ENCODE results near the gene ODAD3. TPM values are rescaled to one million over a fixed set of nuclear protein-coding genes. Genes with fewer than 3 reads are reported as not detected.
"Not testable (repeated sequence)": the region's sequence is repeated elsewhere in the genome, so short reads cannot be mapped to it uniquely, and the experiment has no call there.

The ODAD3 gene
- total and polyA plus RNA-seq, 2 experiments from 2014 or later = 1.3 to 1.9 TPM

- no peak for DNase-seq (ENCODE audit: low spot score)
- Histone ChIP-seq H3K9me2 (replicated peaks; ENCODE audit: insufficient read depth) (no peaks in the 10 kb centered on the region), H3K4me3 (no peak overlapping the region), H3K4me2 (no peak overlapping the region), H3K9me3 (ENCODE audit: low read depth) (no peaks in the 10 kb centered on the region), H4K20me1 (ENCODE audit: insufficient read depth, poor library complexity, severe bottlenecking) (no peaks in the 10 kb centered on the region), H3K36me3 (replicated peaks; ENCODE audit: insufficient read depth, low read depth) (no peaks in the 10 kb centered on the region), H2AFZ (no peak overlapping the region), H3K4me1 (ENCODE audit: insufficient read depth) (no peaks in the 10 kb centered on the region), H3K79me2 (no peaks in the 10 kb centered on the region), H3K27me3 (peaks cover 14% of the 10 kb centered on the region), H3K27ac (no peak overlapping the region)
- WGBS (ENCODE audit: low lambda C conversion rate, missing lambda C conversion rate) = 52% methylated on average over 4 of the region's 4 CpGs
- no peak for TF ChIP-seq EZH2 (IDR thresholded peaks at IDR 0.05; ENCODE audit: borderline replicate concordance)
- no peak for TF ChIP-seq EZH2phosphoT487 (IDR thresholded peaks at IDR 0.05; ENCODE audit: low read depth, severe bottlenecking, unreplicated experiment)
- TF ChIP-seq, protein P1, sequence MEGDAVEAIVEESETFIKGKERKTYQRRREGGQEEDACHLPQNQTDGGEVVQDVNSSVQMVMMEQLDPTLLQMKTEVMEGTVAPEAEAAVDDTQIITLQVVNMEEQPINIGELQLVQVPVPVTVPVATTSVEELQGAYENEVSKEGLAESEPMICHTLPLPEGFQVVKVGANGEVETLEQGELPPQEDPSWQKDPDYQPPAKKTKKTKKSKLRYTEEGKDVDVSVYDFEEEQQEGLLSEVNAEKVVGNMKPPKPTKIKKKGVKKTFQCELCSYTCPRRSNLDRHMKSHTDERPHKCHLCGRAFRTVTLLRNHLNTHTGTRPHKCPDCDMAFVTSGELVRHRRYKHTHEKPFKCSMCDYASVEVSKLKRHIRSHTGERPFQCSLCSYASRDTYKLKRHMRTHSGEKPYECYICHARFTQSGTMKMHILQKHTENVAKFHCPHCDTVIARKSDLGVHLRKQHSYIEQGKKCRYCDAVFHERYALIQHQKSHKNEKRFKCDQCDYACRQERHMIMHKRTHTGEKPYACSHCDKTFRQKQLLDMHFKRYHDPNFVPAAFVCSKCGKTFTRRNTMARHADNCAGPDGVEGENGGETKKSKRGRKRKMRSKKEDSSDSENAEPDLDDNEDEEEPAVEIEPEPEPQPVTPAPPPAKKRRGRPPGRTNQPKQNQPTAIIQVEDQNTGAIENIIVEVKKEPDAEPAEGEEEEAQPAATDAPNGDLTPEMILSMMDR (IDR thresholded peaks at IDR 0.05; ENCODE audit: poor library complexity) = no peak
These were observed 38.8 kb upstream of the ODAD3 start for GRCh38 chr19:11473725-11474124.

DNA sequence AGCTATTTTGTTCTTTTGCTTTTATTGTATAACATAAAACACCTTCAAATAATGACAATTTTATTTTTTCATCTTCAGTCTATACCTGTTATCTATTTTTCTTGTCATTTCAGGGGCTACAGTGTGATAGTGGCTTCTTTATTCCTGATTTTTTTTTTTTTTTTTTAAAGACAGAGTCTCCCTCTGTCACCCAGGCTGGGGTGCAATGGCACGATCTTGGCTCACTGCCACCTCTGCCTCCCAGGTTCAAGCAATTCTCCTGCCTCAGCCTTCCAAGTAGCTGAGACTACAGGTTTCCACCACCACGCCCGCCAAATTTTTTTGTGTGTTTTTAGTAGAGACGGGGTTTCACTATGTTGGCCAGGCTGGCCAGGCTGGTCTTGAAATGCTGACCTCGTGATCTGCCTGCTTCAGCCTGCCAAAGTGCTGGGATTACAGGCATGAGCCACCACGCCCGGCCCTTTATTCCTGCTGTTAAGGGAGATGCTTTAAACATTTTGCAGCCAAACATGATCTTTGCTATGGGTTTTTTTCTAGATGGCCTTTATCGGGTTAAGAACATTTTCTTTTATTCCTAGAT lies 33.4 kb upstream of the ODAD3 start:
- not testable (repeated sequence) for H3K9me3 ChIP-seq (ENCODE audit: low read depth); H3K27ac ChIP-seq; H3K4me3 ChIP-seq; H2AFZ ChIP-seq; H3K36me3 ChIP-seq (replicated peaks; ENCODE audit: insufficient read depth, low read depth); DNase-seq (ENCODE audit: low spot score); H3K9me2 ChIP-seq (replicated peaks; ENCODE audit: insufficient read depth); H3K79me2 ChIP-seq; H3K4me1 ChIP-seq (ENCODE audit: insufficient read depth); H4K20me1 ChIP-seq (ENCODE audit: insufficient read depth, poor library complexity, severe bottlenecking); H3K27me3 ChIP-seq; H3K4me2 ChIP-seq
- 81% methylated on average over 8 of the region's 8 CpGs for WGBS (ENCODE audit: low lambda C conversion rate, missing lambda C conversion rate)

DNA sequence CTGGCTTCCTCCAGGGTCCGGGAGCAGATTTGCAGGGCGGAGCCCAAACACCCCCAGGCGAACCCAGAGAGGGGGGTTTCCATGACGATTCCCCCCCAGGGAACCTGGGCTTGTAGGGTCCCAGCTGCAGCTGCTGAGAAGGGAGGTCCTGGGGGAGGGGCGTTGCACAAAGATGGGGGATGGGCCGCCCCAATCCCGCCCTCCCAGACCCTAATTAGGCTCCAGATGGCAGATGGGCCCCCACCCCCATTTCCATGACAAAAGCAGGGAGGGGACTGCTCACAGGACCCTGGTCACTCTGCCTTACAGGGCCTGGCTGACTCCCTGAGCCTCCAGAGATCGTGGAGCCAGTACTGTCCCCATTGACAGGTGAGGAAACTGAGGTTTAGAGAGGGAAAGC lies 30.7 kb upstream of the ODAD3 start:
- no peak for DNase-seq (ENCODE audit: low spot score)
- no peaks in the 10 kb centered on the region for H3K27me3 ChIP-seq
- H3K9me2 ChIP-seq (replicated peaks; ENCODE audit: insufficient read depth) = no peaks in the 10 kb centered on the region

DNA sequence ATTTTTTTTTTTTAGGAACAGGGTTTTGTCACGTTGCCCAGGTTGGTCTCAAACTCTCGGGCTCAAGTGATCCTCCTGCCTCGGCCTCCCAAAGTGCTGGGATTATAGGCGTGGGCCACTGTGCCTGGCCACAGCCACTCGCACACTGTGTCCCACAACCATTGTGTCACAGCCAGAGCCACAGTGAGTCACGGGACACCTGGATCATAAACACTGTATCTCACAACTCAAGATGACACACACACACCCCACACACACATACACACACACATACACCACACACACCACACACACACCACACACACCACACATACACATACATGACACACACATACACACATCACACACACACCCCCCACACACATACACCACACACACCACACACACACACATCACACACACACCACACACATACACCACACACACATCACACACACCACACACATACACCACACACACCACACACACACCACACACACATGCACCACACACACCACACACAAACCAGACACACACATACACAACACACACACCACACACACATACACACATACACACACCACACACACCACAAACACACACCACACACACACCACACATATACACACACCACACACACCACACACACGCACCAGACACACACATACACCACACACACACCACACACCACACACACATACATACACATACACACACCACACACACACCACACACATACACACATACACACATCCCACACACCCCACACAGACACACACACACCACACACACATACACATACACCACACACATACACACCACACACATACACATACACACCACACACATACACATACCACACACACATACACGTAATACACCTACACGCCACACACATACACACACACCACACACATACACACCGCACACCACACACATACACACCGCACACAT lies 29.7 kb upstream of the ODAD3 start:
- Histone ChIP-seq H3K36me3 (replicated peaks; ENCODE audit: insufficient read depth, low read depth) (no peaks in the 10 kb centered on the region), H3K9me3 (ENCODE audit: low read depth) (no peaks in the 10 kb centered on the region), H3K27ac (no peak overlapping the region), H3K79me2 (no peaks in the 10 kb centered on the region), H3K9me2 (replicated peaks; ENCODE audit: insufficient read depth) (no peaks in the 10 kb centered on the region), H4K20me1 (ENCODE audit: insufficient read depth, poor library complexity, severe bottlenecking) (no peaks in the 10 kb centered on the region), H3K4me1 (ENCODE audit: insufficient read depth) (no peaks in the 10 kb centered on the region), H3K4me2 (no peak overlapping the region), H3K4me3 (no peak overlapping the region), H2AFZ (no peak overlapping the region), H3K27me3 (no peaks in the 10 kb centered on the region)
- DNase-seq (ENCODE audit: low spot score) = no peak
- TF ChIP-seq, protein P1 (IDR thresholded peaks at IDR 0.05; ENCODE audit: poor library complexity) = no peak
- no peak for TF ChIP-seq EZH2phosphoT487 (IDR thresholded peaks at IDR 0.05; ENCODE audit: low read depth, severe bottlenecking, unreplicated experiment)
- no peak for TF ChIP-seq EZH2 (IDR thresholded peaks at IDR 0.05; ENCODE audit: borderline replicate concordance)
- WGBS (ENCODE audit: low lambda C conversion rate, missing lambda C conversion rate) = 88% methylated on average over 8 of the region's 11 CpGs

More for the DNA sequence above, 30.7 kb upstream of the ODAD3 start:
- H3K9me3 ChIP-seq (ENCODE audit: low read depth) = no peaks in the 10 kb centered on the region
- H3K4me3 ChIP-seq = no peak overlapping the region
- no peaks in the 10 kb centered on the region for H3K79me2 ChIP-seq
- TF ChIP-seq EZH2 (IDR thresholded peaks at IDR 0.05; ENCODE audit: borderline replicate concordance) = no peak
- no peak overlapping the region for H3K27ac ChIP-seq
- no peaks in the 10 kb centered on the region for H3K36me3 ChIP-seq (replicated peaks; ENCODE audit: insufficient read depth, low read depth)
- H2AFZ ChIP-seq = no peak overlapping the region
- H3K4me2 ChIP-seq = no peak overlapping the region
- 82% methylated on average over 6 of the region's 8 CpGs for WGBS (ENCODE audit: low lambda C conversion rate, missing lambda C conversion rate)
- H4K20me1 ChIP-seq (ENCODE audit: insufficient read depth, poor library complexity, severe bottlenecking) = no peaks in the 10 kb centered on the region
- H3K4me1 ChIP-seq (ENCODE audit: insufficient read depth) = no peaks in the 10 kb centered on the region

Measured in hepatocyte (in vitro differentiated cells).